Measurements from ENCODE around the gene COX6A2.

Gene COX6A2

DNA sequence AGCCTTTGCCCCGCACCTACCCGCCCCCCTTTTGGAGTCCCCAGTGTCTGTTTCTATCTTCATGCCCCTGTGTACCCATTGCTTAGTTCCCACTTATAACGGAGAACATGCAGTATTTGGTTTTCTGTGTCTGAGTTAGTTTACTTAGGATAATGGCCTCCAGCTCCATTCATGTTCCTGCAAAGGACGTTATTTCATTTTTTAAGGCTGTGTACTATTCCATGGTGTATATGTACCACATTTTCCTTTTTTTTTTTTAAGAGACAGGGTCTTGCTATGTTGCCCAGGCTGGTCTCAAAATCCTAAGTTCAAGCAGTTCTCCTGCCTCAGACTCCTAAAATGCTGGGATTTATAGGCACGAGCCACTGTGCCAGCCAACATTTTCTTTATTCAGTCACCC is 39.7 kb upstream of the COX6A2 start:
- H3K27ac ChIP-seq, result no peak overlapping the region
- no peak overlapping the region for H3K4me3 ChIP-seq
- TF ChIP-seq, protein P1, sequence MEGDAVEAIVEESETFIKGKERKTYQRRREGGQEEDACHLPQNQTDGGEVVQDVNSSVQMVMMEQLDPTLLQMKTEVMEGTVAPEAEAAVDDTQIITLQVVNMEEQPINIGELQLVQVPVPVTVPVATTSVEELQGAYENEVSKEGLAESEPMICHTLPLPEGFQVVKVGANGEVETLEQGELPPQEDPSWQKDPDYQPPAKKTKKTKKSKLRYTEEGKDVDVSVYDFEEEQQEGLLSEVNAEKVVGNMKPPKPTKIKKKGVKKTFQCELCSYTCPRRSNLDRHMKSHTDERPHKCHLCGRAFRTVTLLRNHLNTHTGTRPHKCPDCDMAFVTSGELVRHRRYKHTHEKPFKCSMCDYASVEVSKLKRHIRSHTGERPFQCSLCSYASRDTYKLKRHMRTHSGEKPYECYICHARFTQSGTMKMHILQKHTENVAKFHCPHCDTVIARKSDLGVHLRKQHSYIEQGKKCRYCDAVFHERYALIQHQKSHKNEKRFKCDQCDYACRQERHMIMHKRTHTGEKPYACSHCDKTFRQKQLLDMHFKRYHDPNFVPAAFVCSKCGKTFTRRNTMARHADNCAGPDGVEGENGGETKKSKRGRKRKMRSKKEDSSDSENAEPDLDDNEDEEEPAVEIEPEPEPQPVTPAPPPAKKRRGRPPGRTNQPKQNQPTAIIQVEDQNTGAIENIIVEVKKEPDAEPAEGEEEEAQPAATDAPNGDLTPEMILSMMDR (IDR thresholded peaks at IDR 0.05), result no peak
- no peak for DNase-seq (ENCODE audit: low spot score)

DNA sequence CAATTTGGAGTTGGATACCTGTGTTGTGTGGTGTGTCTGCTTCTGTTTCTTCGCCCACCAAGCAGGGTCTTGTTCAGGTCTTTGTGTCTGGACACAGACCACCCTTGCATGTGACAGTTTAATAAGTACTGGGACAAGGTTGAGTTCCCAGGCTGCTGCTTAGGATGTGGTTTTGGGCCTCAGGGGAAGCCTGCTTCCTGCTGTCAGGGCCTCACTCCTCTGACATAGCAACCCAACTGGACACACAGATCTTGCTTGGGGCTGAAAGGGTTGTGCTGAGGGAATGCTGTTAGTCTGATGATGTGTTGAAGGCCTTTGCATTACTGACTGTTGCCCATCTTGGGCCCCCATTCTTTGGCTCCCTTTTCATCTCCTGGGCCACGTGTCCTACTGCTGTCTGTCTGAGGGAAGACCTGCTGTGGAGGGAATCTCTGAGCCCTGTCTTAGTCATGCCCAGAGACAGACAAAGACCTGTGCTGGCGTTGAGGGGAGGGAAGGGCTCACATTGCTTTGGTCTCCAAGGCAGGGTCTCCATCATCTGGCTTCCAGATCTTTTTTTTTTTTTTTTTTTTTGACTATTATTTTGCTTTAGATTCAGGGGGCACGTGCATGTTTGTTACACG is 39.1 kb upstream of the COX6A2 start:
- TF ChIP-seq, protein P1 (IDR thresholded peaks at IDR 0.05), result no peak
- no peak overlapping the region for H3K27ac ChIP-seq

DNA sequence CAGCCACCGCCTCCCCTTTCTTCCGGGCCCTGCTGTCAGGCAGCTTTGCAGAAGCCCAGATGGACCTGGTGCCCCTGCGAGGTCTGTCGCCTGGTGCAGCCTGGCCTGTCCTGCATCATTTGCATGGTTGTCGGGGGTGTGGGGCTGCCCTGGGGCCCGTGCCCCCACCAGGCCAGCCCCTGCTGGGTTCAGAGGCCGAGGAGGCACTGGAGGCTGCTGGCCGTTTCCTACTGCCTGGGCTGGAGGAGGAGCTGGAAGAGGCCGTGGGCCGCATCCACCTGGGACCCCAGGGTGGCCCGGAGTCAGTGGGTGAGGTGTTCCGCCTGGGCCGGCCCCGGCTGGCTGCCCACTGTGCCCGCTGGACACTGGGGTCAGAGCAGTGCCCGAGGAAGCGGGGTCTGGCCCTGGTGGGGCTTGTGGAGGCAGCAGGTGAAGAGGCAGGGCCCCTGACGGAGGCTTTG is 38.3 kb upstream of the COX6A2 start:
- Histone ChIP-seq H3K4me3 (no peak overlapping the region), H3K27ac (no peak overlapping the region)
- TF ChIP-seq, protein P1 (IDR thresholded peaks at IDR 0.05), result no peak
- no peak for DNase-seq (ENCODE audit: low spot score)

More for the DNA sequence above, 39.1 kb upstream of the COX6A2 start:
- DNase-seq (ENCODE audit: low spot score), result no peak
- H3K4me3 ChIP-seq, result no peak overlapping the region

DNA sequence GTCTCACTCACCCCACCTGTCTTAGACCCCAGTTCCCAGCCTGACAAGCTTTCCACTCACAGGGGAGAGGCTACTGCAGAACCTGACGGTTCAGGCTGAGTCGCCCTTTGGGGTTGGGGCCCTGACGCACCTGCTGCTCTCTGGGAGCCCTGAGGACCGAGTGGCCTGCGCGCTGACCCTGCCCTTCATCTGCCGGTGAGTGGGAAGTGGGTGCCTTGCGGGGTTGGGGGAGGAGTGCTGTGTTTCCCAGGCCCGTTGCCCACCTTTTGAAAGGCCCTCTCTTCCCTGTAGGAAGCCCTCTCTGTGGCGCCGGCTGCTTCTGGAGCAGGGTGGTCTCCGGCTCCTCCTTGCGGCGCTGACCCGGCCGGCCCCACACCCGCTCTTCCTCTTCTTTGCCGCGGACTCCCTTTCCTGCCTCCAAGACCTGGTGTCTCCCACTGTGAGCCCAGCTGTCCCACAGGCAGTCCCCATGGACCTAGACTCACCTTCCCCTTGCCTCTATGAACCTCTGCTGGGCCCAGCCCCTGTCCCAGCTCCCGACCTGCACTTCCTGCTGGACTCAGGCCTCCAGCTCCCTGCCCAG is 37.7 kb upstream of the COX6A2 start:
- no peak overlapping the region for H3K27ac ChIP-seq
- TF ChIP-seq, protein P1 (IDR thresholded peaks at IDR 0.05), result no peak
- no peak overlapping the region for H3K4me3 ChIP-seq
- DNase-seq (ENCODE audit: low spot score), result no peak

DNA sequence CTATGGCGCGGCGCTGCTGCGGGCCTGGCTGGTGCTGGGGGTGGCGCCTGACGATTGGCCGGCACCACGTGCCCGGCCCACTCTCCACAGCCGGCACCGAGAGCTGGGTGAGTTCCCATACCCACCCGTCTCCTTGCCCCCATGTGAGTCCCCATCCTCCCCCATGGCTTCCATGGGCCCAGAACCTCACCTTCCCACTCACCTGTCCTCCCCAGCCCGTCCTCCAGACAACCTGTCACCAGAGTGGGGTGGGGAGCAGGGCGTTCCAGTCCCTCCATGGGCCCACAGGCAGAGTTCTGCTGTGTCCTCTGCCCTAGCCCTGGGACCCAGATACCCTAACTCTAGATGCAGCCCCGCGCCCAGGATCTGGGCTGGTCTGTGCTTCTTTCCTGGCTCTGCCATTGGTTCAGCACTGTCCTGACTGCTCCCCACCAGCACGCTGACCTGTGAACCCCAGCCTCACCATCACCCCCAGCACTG is 36.7 kb upstream of the COX6A2 start:
- TF ChIP-seq, protein P1 (IDR thresholded peaks at IDR 0.05), result no peak
- no peak overlapping the region for H3K27ac ChIP-seq
- H3K4me3 ChIP-seq, result no peak overlapping the region
- DNase-seq (ENCODE audit: low spot score), result no peak

DNA sequence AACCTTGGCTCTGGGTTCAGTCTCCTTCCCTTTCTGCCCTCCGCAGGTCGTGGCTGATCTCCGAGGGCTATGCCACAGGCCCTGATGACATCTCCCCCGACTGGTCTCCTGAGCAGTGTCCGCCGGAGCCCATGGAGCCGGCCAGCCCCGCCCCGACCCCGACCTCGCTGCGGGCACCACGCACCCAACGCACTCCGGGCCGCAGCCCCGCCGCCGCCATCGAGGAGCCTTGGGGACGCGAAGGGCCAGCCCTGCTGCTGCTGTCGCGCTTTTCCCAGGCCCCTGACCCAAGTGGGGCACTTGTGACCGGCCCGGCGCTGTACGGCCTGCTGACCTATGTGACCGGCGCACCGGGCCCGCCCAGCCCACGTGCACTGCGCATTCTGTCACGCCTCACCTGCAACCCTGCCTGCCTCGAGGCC is 36.2 kb upstream of the COX6A2 start:
- H3K27ac ChIP-seq, result no peak overlapping the region
- H3K4me3 ChIP-seq, result no peak overlapping the region
- TF ChIP-seq, protein P1 (IDR thresholded peaks at IDR 0.05), result no peak
- no peak for DNase-seq (ENCODE audit: low spot score)

Measured in coronary artery (tissue), 2 donors.